ENCODE data around the gene RDH8. TPM values are rescaled to one million over a fixed set of nuclear protein-coding genes. Genes with fewer than 3 reads are reported as not detected.

Gene RDH8
- total and polyA plus RNA-seq, 4 donors, result not detected

DNA sequence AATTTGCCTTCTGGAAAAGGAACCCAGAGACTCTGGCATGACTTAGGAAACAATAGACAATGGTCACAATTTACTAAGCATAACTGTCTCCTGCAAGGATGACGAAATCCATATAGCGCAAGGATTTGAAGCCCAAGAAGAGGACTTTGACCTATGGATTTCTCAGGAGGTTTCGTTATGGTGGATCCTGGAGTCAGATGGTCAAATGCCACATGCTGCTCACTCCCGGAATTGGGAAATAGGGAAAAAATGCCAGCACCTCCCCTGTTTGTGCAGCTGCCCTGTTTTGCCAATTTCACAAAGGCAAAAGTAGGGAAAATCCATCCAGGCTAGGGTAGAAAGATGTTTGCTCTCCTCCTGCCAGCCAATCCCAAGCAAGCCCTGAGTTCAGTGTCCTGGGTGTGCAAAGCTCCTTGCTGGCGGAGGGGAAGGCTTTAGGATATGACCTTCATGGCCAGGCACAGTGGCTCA lies 23.4 kb downstream of the RDH8 start (continued):
- TF ChIP-seq RAD21 (IDR thresholded peaks at IDR 0.05), result peak in 1 of 2 donors; percentile 53

DNA sequence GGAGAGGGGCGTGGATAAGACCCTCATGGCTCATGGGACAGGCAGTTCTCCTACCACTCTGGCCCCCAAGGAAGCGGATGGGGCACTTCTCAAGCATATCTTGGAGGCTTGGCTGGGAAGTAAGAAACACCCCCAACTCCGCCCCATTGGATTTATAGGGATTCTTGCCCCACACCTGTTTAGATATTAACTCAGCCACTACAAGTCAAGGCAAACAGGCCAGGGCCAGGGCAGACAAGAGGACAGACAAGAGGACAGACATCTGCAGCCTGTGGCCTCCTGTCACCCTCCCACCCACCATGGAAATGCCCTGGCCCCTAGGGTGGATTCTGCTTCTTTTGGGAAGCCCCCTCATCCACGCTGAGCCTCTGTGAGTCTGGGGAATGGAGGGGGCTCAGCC lies 24.1 kb downstream of the RDH8 start:
- WGBS, result 21% methylated on average over 4 of the region's 4 CpGs
- peaks cover 0 to under 1% (median under 1%) of the 10 kb centered on the region in 4 donors for H3K9me3 ChIP-seq (ENCODE audit: control insufficient read depth in 4 of 4, low read length in 3 of 4)
- peak overlapping the region; percentile 58 to 76 for H3K27ac ChIP-seq (ENCODE audit: low read depth in 1 of 2, low read length in 2 of 2)
- H3K4me1 ChIP-seq (ENCODE audit: control insufficient read depth in 4 of 4, insufficient read depth in 4 of 4, low read length in 3 of 4), result peaks cover 12 to 48% (median 27%) of the 10 kb centered on the region in 4 donors
- peak overlapping the region; percentile 12 to 76 (median 50) for H3K4me3 ChIP-seq (ENCODE audit: low read depth in 1 of 3, low read length in 3 of 3)
- H3K36me3 ChIP-seq (ENCODE audit: control insufficient read depth in 4 of 4, insufficient read depth in 3 of 4, low read depth in 1 of 4, low read length in 3 of 4), result peaks cover 0 to 6% (median 0%) of the 10 kb centered on the region in 4 donors
- H3K9ac ChIP-seq (ENCODE audit: low read depth in 1 of 2, low read length in 2 of 2), result no peak overlapping the region
- H3K27me3 ChIP-seq (ENCODE audit: control insufficient read depth in 4 of 4, insufficient read depth in 4 of 4, low read length in 3 of 4), result no peaks in the 10 kb centered on the region
- DNase-seq (ENCODE audit: low spot score), result no peak
- TF ChIP-seq, protein P1, sequence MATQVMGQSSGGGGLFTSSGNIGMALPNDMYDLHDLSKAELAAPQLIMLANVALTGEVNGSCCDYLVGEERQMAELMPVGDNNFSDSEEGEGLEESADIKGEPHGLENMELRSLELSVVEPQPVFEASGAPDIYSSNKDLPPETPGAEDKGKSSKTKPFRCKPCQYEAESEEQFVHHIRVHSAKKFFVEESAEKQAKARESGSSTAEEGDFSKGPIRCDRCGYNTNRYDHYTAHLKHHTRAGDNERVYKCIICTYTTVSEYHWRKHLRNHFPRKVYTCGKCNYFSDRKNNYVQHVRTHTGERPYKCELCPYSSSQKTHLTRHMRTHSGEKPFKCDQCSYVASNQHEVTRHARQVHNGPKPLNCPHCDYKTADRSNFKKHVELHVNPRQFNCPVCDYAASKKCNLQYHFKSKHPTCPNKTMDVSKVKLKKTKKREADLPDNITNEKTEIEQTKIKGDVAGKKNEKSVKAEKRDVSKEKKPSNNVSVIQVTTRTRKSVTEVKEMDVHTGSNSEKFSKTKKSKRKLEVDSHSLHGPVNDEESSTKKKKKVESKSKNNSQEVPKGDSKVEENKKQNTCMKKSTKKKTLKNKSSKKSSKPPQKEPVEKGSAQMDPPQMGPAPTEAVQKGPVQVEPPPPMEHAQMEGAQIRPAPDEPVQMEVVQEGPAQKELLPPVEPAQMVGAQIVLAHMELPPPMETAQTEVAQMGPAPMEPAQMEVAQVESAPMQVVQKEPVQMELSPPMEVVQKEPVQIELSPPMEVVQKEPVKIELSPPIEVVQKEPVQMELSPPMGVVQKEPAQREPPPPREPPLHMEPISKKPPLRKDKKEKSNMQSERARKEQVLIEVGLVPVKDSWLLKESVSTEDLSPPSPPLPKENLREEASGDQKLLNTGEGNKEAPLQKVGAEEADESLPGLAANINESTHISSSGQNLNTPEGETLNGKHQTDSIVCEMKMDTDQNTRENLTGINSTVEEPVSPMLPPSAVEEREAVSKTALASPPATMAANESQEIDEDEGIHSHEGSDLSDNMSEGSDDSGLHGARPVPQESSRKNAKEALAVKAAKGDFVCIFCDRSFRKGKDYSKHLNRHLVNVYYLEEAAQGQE (IDR thresholded peaks at IDR 0.05), result peak; percentile 16
- TF ChIP-seq EGR1 (IDR thresholded peaks at IDR 0.05; ENCODE audit: low read depth in 2 of 2) (no peak), FOXA1 (IDR thresholded peaks at IDR 0.05) (no peak), HNF4A (conservative IDR thresholded peaks at IDR 0.05) (peak in 1 of 2 donors; percentile 43), GABPA (IDR thresholded peaks at IDR 0.05 in 1 of 2, conservative IDR thresholded peaks at IDR 0.05 in 1 of 2) (no peak), YY1 (IDR thresholded peaks at IDR 0.05) (no peak), NR2F2 (IDR thresholded peaks at IDR 0.05) (no peak), RAD21 (IDR thresholded peaks at IDR 0.05) (no peak), JUND (IDR thresholded peaks at IDR 0.05) (no peak), TAF1 (conservative IDR thresholded peaks at IDR 0.05) (peak; percentile 90), SP1 (IDR thresholded peaks at IDR 0.05) (no peak), FOXA2 (IDR thresholded peaks at IDR 0.05) (no peak), HNF4G (IDR thresholded peaks at IDR 0.05) (no peak), RXRA (IDR thresholded peaks at IDR 0.05) (peak; percentile 11 to 52)
- TF ChIP-seq, protein P2, sequence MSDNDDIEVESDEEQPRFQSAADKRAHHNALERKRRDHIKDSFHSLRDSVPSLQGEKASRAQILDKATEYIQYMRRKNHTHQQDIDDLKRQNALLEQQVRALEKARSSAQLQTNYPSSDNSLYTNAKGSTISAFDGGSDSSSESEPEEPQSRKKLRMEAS (IDR thresholded peaks at IDR 0.05), result no peak
- TF ChIP-seq, protein P3, sequence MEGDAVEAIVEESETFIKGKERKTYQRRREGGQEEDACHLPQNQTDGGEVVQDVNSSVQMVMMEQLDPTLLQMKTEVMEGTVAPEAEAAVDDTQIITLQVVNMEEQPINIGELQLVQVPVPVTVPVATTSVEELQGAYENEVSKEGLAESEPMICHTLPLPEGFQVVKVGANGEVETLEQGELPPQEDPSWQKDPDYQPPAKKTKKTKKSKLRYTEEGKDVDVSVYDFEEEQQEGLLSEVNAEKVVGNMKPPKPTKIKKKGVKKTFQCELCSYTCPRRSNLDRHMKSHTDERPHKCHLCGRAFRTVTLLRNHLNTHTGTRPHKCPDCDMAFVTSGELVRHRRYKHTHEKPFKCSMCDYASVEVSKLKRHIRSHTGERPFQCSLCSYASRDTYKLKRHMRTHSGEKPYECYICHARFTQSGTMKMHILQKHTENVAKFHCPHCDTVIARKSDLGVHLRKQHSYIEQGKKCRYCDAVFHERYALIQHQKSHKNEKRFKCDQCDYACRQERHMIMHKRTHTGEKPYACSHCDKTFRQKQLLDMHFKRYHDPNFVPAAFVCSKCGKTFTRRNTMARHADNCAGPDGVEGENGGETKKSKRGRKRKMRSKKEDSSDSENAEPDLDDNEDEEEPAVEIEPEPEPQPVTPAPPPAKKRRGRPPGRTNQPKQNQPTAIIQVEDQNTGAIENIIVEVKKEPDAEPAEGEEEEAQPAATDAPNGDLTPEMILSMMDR (IDR thresholded peaks at IDR 0.05; ENCODE audit: low read depth, low read length, missing input control), result no peak
- TF ChIP-seq, protein P4, sequence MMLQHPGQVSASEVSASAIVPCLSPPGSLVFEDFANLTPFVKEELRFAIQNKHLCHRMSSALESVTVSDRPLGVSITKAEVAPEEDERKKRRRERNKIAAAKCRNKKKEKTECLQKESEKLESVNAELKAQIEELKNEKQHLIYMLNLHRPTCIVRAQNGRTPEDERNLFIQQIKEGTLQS (IDR thresholded peaks at IDR 0.05), result no peak
- TF ChIP-seq, protein P5, sequence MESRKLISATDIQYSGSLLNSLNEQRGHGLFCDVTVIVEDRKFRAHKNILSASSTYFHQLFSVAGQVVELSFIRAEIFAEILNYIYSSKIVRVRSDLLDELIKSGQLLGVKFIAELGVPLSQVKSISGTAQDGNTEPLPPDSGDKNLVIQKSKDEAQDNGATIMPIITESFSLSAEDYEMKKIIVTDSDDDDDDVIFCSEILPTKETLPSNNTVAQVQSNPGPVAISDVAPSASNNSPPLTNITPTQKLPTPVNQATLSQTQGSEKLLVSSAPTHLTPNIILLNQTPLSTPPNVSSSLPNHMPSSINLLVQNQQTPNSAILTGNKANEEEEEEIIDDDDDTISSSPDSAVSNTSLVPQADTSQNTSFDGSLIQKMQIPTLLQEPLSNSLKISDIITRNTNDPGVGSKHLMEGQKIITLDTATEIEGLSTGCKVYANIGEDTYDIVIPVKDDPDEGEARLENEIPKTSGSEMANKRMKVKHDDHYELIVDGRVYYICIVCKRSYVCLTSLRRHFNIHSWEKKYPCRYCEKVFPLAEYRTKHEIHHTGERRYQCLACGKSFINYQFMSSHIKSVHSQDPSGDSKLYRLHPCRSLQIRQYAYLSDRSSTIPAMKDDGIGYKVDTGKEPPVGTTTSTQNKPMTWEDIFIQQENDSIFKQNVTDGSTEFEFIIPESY (IDR thresholded peaks at IDR 0.05), result no peak
